Measurements from ENCODE around the gene DOLPP1. TPM values are rescaled to one million over a fixed set of nuclear protein-coding genes. Genes with fewer than 3 reads are reported as not detected.

DOLPP1 gene
- polyA plus RNA-seq, 1 of the 3 experiments (the other 2 are of a cell fraction) = 19.9 TPM

DNA sequence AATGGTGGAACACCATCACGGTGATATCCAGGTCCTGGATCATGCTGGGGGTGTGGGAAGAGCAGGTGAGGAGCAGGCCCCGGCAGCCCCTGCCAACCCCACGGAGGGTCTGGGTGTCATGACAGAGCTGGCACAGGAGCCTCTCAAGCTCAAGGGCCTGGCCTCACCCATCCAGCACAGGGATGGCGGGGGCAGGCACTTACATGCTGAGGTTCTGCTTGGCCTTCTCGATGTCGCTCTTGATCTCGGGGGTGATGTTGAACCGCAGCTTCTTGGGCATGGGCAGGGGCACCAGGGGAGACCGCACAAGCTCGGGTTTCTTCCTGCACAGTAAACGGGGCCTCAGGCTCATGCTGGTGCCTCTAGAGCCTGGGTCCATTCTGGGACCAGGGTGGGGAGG, 17.4 kb downstream of the DOLPP1 start:
- ChIA-PET POLR2A (no interaction called here), CTCF (no interaction called here)
- DNase-seq = no peak
- WGBS (ENCODE audit: low lambda C conversion rate) = 89% methylated on average over 4 of the region's 11 CpGs
- no peak overlapping the region for H3K27ac ChIP-seq (ENCODE audit: low read depth in 2 of 2, low read length in 1 of 2)
- no peak overlapping the region for H3K4me3 ChIP-seq (ENCODE audit: low read depth in 2 of 2, low read length in 1 of 2)
- H3K4me1 ChIP-seq (ENCODE audit: control insufficient read depth in 1 of 2, insufficient read depth in 2 of 2, low read depth in 1 of 2, low read length in 1 of 2) = no peaks in the 10 kb centered on the region; a peak in 1 of 4 replicates
- H3F3A ChIP-seq (replicated peaks; ENCODE audit: insufficient read depth) = no peaks in the 10 kb centered on the region
- no peaks in the 10 kb centered on the region for H3K79me2 ChIP-seq (ENCODE audit: insufficient read depth)
- no peaks in the 10 kb centered on the region for H3K9me3 ChIP-seq
- no peak overlapping the region for H3K9ac ChIP-seq
- H4K20me1 ChIP-seq (ENCODE audit: insufficient read depth) = no peaks in the 10 kb centered on the region
- H3K4me2 ChIP-seq = no peak overlapping the region
- H2AFZ ChIP-seq (ENCODE audit: low read depth) = no peak overlapping the region
- no peaks in the 10 kb centered on the region for H3K27me3 ChIP-seq (ENCODE audit: insufficient read depth)
- H3K9me2 ChIP-seq = no peaks in the 10 kb centered on the region
- peaks cover 0 to 33% of the 10 kb centered on the region in 2 experiments for H3K36me3 ChIP-seq (replicated peaks in 1 of 2; ENCODE audit: control insufficient read depth in 1 of 2, insufficient read depth in 2 of 2, low read length in 1 of 2)
- TF ChIP-seq EP300 (IDR thresholded peaks at IDR 0.05; ENCODE audit: borderline replicate concordance in 1 of 2, low read depth in 1 of 2, low read length in 1 of 2) (no peak), SMC3 (IDR thresholded peaks at IDR 0.05; ENCODE audit: low read depth, low read length) (no peak), YY1 (IDR thresholded peaks at IDR 0.05; ENCODE audit: low read depth) (no peak), MXI1 (IDR thresholded peaks at IDR 0.05; ENCODE audit: low read depth, low read length) (no peak), TCF12 (IDR thresholded peaks at IDR 0.05) (no peak), FOXJ3 (CRISPR knock-in tag; IDR thresholded peaks at IDR 0.05) (no peak), NFIC (IDR thresholded peaks at IDR 0.05; ENCODE audit: borderline replicate concordance) (no peak), SIN3A (IDR thresholded peaks at IDR 0.05; ENCODE audit: borderline replicate concordance, low read depth, low read length) (no peak), MEF2A (IDR thresholded peaks at IDR 0.05; ENCODE audit: borderline replicate concordance, low read depth) (no peak), GATA2 (CRISPR knock-in tag; IDR thresholded peaks at IDR 0.05) (no peak), TAF1 (IDR thresholded peaks at IDR 0.05; ENCODE audit: borderline replicate concordance, low read depth, low read length) (no peak), NRF1 (IDR thresholded peaks at IDR 0.05; ENCODE audit: low read depth, low read length) (no peak), TEAD4 (IDR thresholded peaks at IDR 0.05; ENCODE audit: borderline replicate concordance, insufficient read depth) (no peak), JUND (IDR thresholded peaks at IDR 0.05) (no peak), ELF1 (IDR thresholded peaks at IDR 0.05) (no peak)
- TF ChIP-seq, protein P1, sequence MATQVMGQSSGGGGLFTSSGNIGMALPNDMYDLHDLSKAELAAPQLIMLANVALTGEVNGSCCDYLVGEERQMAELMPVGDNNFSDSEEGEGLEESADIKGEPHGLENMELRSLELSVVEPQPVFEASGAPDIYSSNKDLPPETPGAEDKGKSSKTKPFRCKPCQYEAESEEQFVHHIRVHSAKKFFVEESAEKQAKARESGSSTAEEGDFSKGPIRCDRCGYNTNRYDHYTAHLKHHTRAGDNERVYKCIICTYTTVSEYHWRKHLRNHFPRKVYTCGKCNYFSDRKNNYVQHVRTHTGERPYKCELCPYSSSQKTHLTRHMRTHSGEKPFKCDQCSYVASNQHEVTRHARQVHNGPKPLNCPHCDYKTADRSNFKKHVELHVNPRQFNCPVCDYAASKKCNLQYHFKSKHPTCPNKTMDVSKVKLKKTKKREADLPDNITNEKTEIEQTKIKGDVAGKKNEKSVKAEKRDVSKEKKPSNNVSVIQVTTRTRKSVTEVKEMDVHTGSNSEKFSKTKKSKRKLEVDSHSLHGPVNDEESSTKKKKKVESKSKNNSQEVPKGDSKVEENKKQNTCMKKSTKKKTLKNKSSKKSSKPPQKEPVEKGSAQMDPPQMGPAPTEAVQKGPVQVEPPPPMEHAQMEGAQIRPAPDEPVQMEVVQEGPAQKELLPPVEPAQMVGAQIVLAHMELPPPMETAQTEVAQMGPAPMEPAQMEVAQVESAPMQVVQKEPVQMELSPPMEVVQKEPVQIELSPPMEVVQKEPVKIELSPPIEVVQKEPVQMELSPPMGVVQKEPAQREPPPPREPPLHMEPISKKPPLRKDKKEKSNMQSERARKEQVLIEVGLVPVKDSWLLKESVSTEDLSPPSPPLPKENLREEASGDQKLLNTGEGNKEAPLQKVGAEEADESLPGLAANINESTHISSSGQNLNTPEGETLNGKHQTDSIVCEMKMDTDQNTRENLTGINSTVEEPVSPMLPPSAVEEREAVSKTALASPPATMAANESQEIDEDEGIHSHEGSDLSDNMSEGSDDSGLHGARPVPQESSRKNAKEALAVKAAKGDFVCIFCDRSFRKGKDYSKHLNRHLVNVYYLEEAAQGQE (IDR thresholded peaks at IDR 0.05; ENCODE audit: low read depth, low read length) = no peak
- TF ChIP-seq, protein P2, sequence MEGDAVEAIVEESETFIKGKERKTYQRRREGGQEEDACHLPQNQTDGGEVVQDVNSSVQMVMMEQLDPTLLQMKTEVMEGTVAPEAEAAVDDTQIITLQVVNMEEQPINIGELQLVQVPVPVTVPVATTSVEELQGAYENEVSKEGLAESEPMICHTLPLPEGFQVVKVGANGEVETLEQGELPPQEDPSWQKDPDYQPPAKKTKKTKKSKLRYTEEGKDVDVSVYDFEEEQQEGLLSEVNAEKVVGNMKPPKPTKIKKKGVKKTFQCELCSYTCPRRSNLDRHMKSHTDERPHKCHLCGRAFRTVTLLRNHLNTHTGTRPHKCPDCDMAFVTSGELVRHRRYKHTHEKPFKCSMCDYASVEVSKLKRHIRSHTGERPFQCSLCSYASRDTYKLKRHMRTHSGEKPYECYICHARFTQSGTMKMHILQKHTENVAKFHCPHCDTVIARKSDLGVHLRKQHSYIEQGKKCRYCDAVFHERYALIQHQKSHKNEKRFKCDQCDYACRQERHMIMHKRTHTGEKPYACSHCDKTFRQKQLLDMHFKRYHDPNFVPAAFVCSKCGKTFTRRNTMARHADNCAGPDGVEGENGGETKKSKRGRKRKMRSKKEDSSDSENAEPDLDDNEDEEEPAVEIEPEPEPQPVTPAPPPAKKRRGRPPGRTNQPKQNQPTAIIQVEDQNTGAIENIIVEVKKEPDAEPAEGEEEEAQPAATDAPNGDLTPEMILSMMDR (IDR thresholded peaks at IDR 0.05) = no peak

Data from SK-N-SH (cell line).